Endodermal cell (in vitro differentiated cells): ENCODE measurements around the gene TPRKB. TPM values are rescaled to one million over a fixed set of nuclear protein-coding genes. Genes with fewer than 3 reads are reported as not detected.
A peak's percentile ranks its signal among the peaks of the same experiment; 100 is the strongest.
"Not testable (repeated sequence)": the region's sequence is repeated elsewhere in the genome, so short reads cannot be mapped to it uniquely, and the experiment has no call there.

ENCODE experiments used
- DNase-seq: peaks from one replicate; pipeline ENCODE4 v3.0.0-alpha.2; 2017
- H3K27ac ChIP-seq: 2 replicates; pipeline ENCODE4 v1.5.1; 2013; ENCODE audit warnings: mild to moderate bottlenecking, low read depth, low read length, moderate library complexity
- H3K27me3 ChIP-seq: 2 replicates; pipeline ENCODE4 v1.6.1; 2013; ENCODE audit warnings: mild to moderate bottlenecking, low read length, moderate library complexity; ENCODE audit not compliant: insufficient read depth, control insufficient read depth, poor library complexity, severe bottlenecking
- H3K36me3 ChIP-seq: 2 replicates; pipeline ENCODE4 v1.7.0; 2013; ENCODE audit warnings: mild to moderate bottlenecking, low read length, moderate library complexity; ENCODE audit not compliant: control insufficient read depth, insufficient read depth
- H3K4me1 ChIP-seq: one replicate; pipeline ENCODE4 v1.7.0; 2013; ENCODE audit warnings: low read length; ENCODE audit not compliant: control insufficient read depth, insufficient read depth
- H3K4me3 ChIP-seq: 2 replicates; pipeline ENCODE4 v1.5.1; 2013; ENCODE audit warnings: mild to moderate bottlenecking, low read length, moderate library complexity
- H3K9ac ChIP-seq: 2 replicates; pipeline ENCODE4 v1.6.1; 2013; ENCODE audit warnings: mild to moderate bottlenecking, low read length, moderate library complexity; ENCODE audit not compliant: poor library complexity, severe bottlenecking; ENCODE audit errors: extremely low read depth
- H3K9me3 ChIP-seq: 2 replicates; pipeline ENCODE4 v1.6.1; 2013; ENCODE audit warnings: mild to moderate bottlenecking, low read length, moderate library complexity; ENCODE audit not compliant: control insufficient read depth
- H3K27ac Mint-ChIP-seq: 2 replicates; pipeline ENCODE4 v1.8.0; 2020; ENCODE audit warnings: mixed read lengths
- H3K27me3 Mint-ChIP-seq: 2 replicates; pipeline ENCODE4 v1.8.0; 2021; ENCODE audit warnings: mild to moderate bottlenecking, mixed read lengths; ENCODE audit not compliant: insufficient read depth
- H3K36me3 Mint-ChIP-seq: 2 replicates; pipeline ENCODE4 v1.8.0; 2020; ENCODE audit warnings: low read depth, mixed read lengths
- H3K4me1 Mint-ChIP-seq: 2 replicates; pipeline ENCODE4 v1.8.0; 2020; ENCODE audit warnings: mixed read lengths
- H3K4me3 Mint-ChIP-seq: 2 replicates; pipeline ENCODE4 v1.8.0; 2020; ENCODE audit warnings: mild to moderate bottlenecking, moderate library complexity, mixed read lengths
- H3K9me3 Mint-ChIP-seq: 2 replicates; pipeline ENCODE4 v1.8.0; 2020; ENCODE audit warnings: mild to moderate bottlenecking, mixed read lengths
- CTCF ChIP-seq: fragments of 200-600 bp; sonication (generic); conservative IDR thresholded peaks from 2 replicates; pipeline ENCODE4 v1.5.0; 2021; ENCODE audit warnings: antibody characterized with exemption, mild to moderate bottlenecking
- WGBS, 2 experiments: methylation state at CpG; one replicate each; pipeline versions ENCODE4 v1.1.5 to v1.1.7; 2013; ENCODE audit warnings: missing lambda C conversion rate in 2 of 2, mixed read lengths in 1 of 2; ENCODE audit not compliant: insufficient coverage in 1 of 2, insufficient read length in 1 of 2; 5-methylcytosine and 5-hydroxymethylcytosine counted together
- total RNA-seq, 2 donors: library from RNA; stranded (reverse); fragmentation: NEBNext Ultra II Directional in 1 of 2; extraction: Animal tissue kit (Norgen Biotek cat#: 25700) in 1 of 2; gene quantifications; 2 replicates in 1 of 2; 3 replicates in 1 of 2; pipeline ENCODE4 v1.2.1, GENCODE V29; 2021

The TPRKB gene
- total RNA-seq, 2 donors from 2014 or later, result 37.9 to 42.7 TPM

GRCh38 chr2:73684905-73685304, 52.2 kb downstream of the TPRKB start:
- H3K27ac Mint-ChIP-seq, H3K4me1 Mint-ChIP-seq, H3K4me3 ChIP-seq, H3K4me1 ChIP-seq, H3K9me3 ChIP-seq, H3K27ac ChIP-seq, H3K36me3 ChIP-seq, H3K9ac ChIP-seq, H3K36me3 Mint-ChIP-seq, H3K4me3 Mint-ChIP-seq: not testable (repeated sequence)
- WGBS, 2 experiments, result 50 to 54% methylated on average over 1 to 6 of the region's 9 CpGs
- Mint-ChIP-seq H3K9me3 (peaks cover 12% of the 10 kb centered on the region), H3K27me3 (peaks cover 60% of the 10 kb centered on the region)
- peaks cover 35% of the 10 kb centered on the region for H3K27me3 ChIP-seq
- peak; percentile 64 for TF ChIP-seq CTCF
- peak; percentile 63 for DNase-seq

DNA sequence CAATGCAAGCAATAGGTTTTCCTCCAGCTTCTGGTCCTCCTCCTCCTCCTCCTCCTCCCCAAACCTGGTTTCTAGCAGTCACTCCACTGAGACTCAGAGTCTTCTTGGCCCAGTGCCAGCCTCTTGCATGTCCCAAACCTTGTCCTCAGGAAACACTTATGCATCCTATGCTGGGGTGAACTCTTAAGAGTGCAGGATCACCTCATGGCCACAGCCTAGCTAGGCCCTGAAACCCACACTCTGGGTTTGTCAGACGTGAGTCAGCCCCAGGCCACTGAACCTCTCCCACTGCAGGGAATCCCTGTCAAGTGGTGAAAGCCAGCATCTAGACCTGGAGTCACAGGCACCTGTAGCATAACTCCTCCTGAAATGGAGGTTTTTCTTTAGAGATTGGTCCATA, 52.8 kb downstream of the TPRKB start:
- H3K9me3 Mint-ChIP-seq, result peaks cover 12% of the 10 kb centered on the region
- WGBS, 2 experiments, result 83 to 84% methylated on average over 1 of the region's 1 CpG

DNA sequence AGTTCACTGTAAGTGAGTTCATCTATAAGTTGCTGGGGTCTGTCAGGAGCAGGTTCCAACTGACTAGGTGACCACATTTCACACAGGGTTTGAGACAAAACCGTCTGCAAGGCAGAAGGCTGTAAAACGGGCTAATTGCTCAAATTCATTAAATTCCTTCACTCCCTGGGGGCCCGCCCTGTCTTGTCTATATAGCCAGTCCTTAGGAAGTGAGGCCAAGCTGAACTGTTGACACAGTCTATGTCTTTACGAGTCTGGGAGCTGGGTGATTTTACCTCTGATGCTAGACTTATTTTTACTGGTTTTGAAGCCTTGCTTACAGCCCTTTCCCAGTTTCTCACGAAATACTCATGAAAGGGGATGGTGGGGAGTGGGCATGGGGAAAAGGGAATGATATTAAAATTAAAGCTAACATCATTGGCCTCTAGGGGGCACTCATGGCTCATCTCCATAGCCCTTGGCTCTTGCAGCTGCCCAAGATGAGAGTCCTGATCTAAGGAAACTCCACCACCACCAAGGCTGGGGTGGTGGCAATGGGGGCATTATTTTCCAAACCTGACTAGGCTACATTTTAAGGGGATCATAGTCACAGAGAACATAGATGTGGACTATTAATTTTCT, 57.1 kb downstream of the TPRKB start:
- not testable (repeated sequence) for H3K36me3 ChIP-seq, H3K27ac ChIP-seq, H3K4me1 ChIP-seq, H3K4me3 Mint-ChIP-seq, H3K27ac Mint-ChIP-seq, H3K9ac ChIP-seq, H3K9me3 ChIP-seq, H3K9me3 Mint-ChIP-seq, H3K4me1 Mint-ChIP-seq, H3K4me3 ChIP-seq, H3K36me3 Mint-ChIP-seq
- WGBS, 2 experiments, result 35 to 37% methylated on average over 3 to 5 of the region's 5 CpGs
- peaks cover 33% of the 10 kb centered on the region for H3K27me3 ChIP-seq
- peak; percentile 84 for TF ChIP-seq CTCF
- H3K27me3 Mint-ChIP-seq, result peaks cover 41% of the 10 kb centered on the region
- peak; percentile 74 for DNase-seq

More for the DNA sequence above, 52.8 kb downstream of the TPRKB start:
- not testable (repeated sequence) for H3K9ac ChIP-seq, H3K4me3 ChIP-seq, H3K27ac Mint-ChIP-seq, DNase-seq, H3K36me3 Mint-ChIP-seq, H3K4me1 ChIP-seq, H3K9me3 ChIP-seq, H3K4me1 Mint-ChIP-seq, H3K27ac ChIP-seq, H3K4me3 Mint-ChIP-seq, H3K36me3 ChIP-seq
- H3K27me3 ChIP-seq, result peaks cover 35% of the 10 kb centered on the region
- peaks cover 58% of the 10 kb centered on the region for H3K27me3 Mint-ChIP-seq

Other genes with a start within 250 kb of the TPRKB start
- gene NAT8, start 94.9 kb downstream of the TPRKB start, total RNA-seq, result not detected
- 10 to 100 TPM; 18.8 to 23.0 TPM for gene DUSP11, start 42.8 kb upstream of the TPRKB start, total RNA-seq
- gene C2orf78, start 46.8 kb upstream of the TPRKB start, total RNA-seq, result not detected
- 10 to 100 TPM; 41.6 to 42.4 TPM for gene STAMBP, start 91.6 kb upstream of the TPRKB start, total RNA-seq
- gene ACTG2, start 155.7 kb upstream of the TPRKB start, total RNA-seq, result 1 to 10 TPM; 1.5 to 1.6 TPM
- 10 to 100 TPM; 61.1 to 85.2 TPM for gene DGUOK, start 189.5 kb upstream of the TPRKB start, total RNA-seq
- gene TET3, start 247.6 kb upstream of the TPRKB start, total RNA-seq, result 10 to 100 TPM; 23.5 to 26.3 TPM